Loucy (cell line): ENCODE measurements around the gene NRXN3.

Source experiments
- H2AFZ ChIP-seq: fragments of 200-600 bp; sonication (generic); 2 replicates; pipeline ENCODE4 v1.6.0; 2016; ENCODE audit warnings: antibody characterized with exemption, mild to moderate bottlenecking, low read length, moderate library complexity
- H3F3A ChIP-seq: fragments of 200-600 bp; 2 replicates; pipeline ENCODE4 v1.6.0; 2016; ENCODE audit warnings: antibody characterized with exemption, low read depth, mild to moderate bottlenecking
- H3K27me3 ChIP-seq: fragments of 200-600 bp; sonication (generic); 2 replicates; pipeline ENCODE4 v1.6.1; 2014; ENCODE audit warnings: low read length, mild to moderate bottlenecking; ENCODE audit not compliant: insufficient read depth, poor library complexity, severe bottlenecking
- H3K36me3 ChIP-seq: fragments of 200-600 bp; sonication (generic); 2 replicates; pipeline ENCODE4 v1.6.1; 2016; ENCODE audit warnings: low read length; ENCODE audit not compliant: insufficient read depth
- H3K4me1 ChIP-seq: fragments of 200-600 bp; sonication (generic); 2 replicates; pipeline ENCODE4 v1.5.1; 2014; ENCODE audit warnings: low read length, mild to moderate bottlenecking; ENCODE audit not compliant: insufficient read depth, poor library complexity, severe bottlenecking
- H3K4me2 ChIP-seq: fragments of 200-600 bp; sonication (generic); 2 replicates; pipeline ENCODE4 v1.6.0; 2014; ENCODE audit warnings: antibody characterized with exemption, low read length, low read depth, mild to moderate bottlenecking; ENCODE audit not compliant: poor library complexity, severe bottlenecking
- H3K4me3 ChIP-seq: fragments of 200-600 bp; sonication (generic); 2 replicates; pipeline ENCODE4 v1.5.1; 2014; ENCODE audit warnings: low read length, mild to moderate bottlenecking, mixed read lengths; ENCODE audit not compliant: poor library complexity, severe bottlenecking
- H3K79me2 ChIP-seq: fragments of 200-600 bp; sonication (generic); 2 replicates; pipeline ENCODE4 v1.6.1; 2014; ENCODE audit warnings: low read length; ENCODE audit not compliant: insufficient read depth
- H3K9ac ChIP-seq: fragments of 200-600 bp; sonication (generic); 2 replicates; pipeline ENCODE4 v1.6.0; 2014; ENCODE audit warnings: mild to moderate bottlenecking, low read depth, low read length, moderate library complexity; ENCODE audit not compliant: poor library complexity, severe bottlenecking
- H3K9me2 ChIP-seq: fragments of 200-600 bp; sonication (generic); replicated peaks from 2 replicates; pipeline ENCODE4 v1.6.1; 2016; ENCODE audit warnings: low read depth, low read length, mixed read lengths
- H3K9me3 ChIP-seq: fragments of 200-600 bp; sonication (generic); 2 replicates; pipeline ENCODE4 v1.6.1; 2014; ENCODE audit warnings: mild to moderate bottlenecking, antibody characterized with exemption, low read length, low read depth; ENCODE audit not compliant: insufficient read depth
- H4K20me1 ChIP-seq: fragments of 200-600 bp; sonication (generic); 2 replicates; pipeline ENCODE4 v1.6.0; 2014; ENCODE audit warnings: antibody characterized with exemption, low read length, mild to moderate bottlenecking; ENCODE audit not compliant: insufficient read depth, poor library complexity, severe bottlenecking
- CTCF ChIP-seq: fragments of 200-600 bp; sonication (generic); conservative IDR thresholded peaks from 2 replicates; pipeline ENCODE4 v1.5.1; 2014; ENCODE audit warnings: mild to moderate bottlenecking, antibody characterized with exemption, low read length
- EZH2phosphoT487 ChIP-seq: fragments of 200-600 bp; IDR thresholded peaks from 2 replicates; pipeline ENCODE4 v1.6.1; 2018; ENCODE audit warnings: antibody characterized with exemption, mild to moderate bottlenecking, moderate library complexity, borderline replicate concordance

The NRXN3 gene

GRCh38 chr14:79379266-79379665 lies 1209.1 kb downstream of the NRXN3 start:
- no peak overlapping the region for H2AFZ ChIP-seq
- no peaks in the 10 kb centered on the region for H3K36me3 ChIP-seq
- H3K9ac ChIP-seq = no peak overlapping the region
- no peaks in the 10 kb centered on the region for H4K20me1 ChIP-seq
- H3K9me2 ChIP-seq = no peaks in the 10 kb centered on the region
- no peaks in the 10 kb centered on the region for H3F3A ChIP-seq
- TF ChIP-seq EZH2phosphoT487 = no peak
- TF ChIP-seq CTCF = no peak
- no peaks in the 10 kb centered on the region for H3K4me1 ChIP-seq
- no peaks in the 10 kb centered on the region for H3K9me3 ChIP-seq
- no peaks in the 10 kb centered on the region for H3K79me2 ChIP-seq
- no peak overlapping the region for H3K4me2 ChIP-seq
- no peaks in the 10 kb centered on the region for H3K27me3 ChIP-seq
- H3K4me3 ChIP-seq = no peak overlapping the region

GRCh38 chr14:79383031-79383430 lies 1212.9 kb downstream of the NRXN3 start:
- H3K4me1 ChIP-seq = no peaks in the 10 kb centered on the region
- H3F3A ChIP-seq = no peaks in the 10 kb centered on the region
- H3K4me3 ChIP-seq = no peak overlapping the region
- no peak overlapping the region for H3K9ac ChIP-seq
- TF ChIP-seq CTCF (no peak), EZH2phosphoT487 (no peak)
- no peaks in the 10 kb centered on the region for H3K9me3 ChIP-seq
- no peak overlapping the region for H2AFZ ChIP-seq
- H3K4me2 ChIP-seq = no peak overlapping the region
- H3K9me2 ChIP-seq = no peaks in the 10 kb centered on the region
- H4K20me1 ChIP-seq = no peaks in the 10 kb centered on the region
- no peaks in the 10 kb centered on the region for H3K27me3 ChIP-seq
- no peaks in the 10 kb centered on the region for H3K79me2 ChIP-seq
- no peaks in the 10 kb centered on the region for H3K36me3 ChIP-seq

GRCh38 chr14:79383475-79383874 lies 1213.3 kb downstream of the NRXN3 start:
- H3F3A ChIP-seq = no peaks in the 10 kb centered on the region
- no peaks in the 10 kb centered on the region for H3K27me3 ChIP-seq
- H3K36me3 ChIP-seq = no peaks in the 10 kb centered on the region
- H3K9me3 ChIP-seq = no peaks in the 10 kb centered on the region
- H3K9me2 ChIP-seq = no peaks in the 10 kb centered on the region
- TF ChIP-seq EZH2phosphoT487 (no peak), CTCF (no peak)
- no peaks in the 10 kb centered on the region for H3K79me2 ChIP-seq
- H3K4me2 ChIP-seq = no peak overlapping the region
- H3K4me1 ChIP-seq = no peaks in the 10 kb centered on the region
- no peak overlapping the region for H3K9ac ChIP-seq
- H4K20me1 ChIP-seq = no peaks in the 10 kb centered on the region
- H2AFZ ChIP-seq = no peak overlapping the region
- H3K4me3 ChIP-seq = no peak overlapping the region
